GM12892 (cell line): ENCODE measurements around the gene PACC1.

Experiments used
- POLR2A ChIP-seq: IDR thresholded peaks from 2 replicates; pipeline ENCODE4 v1.6.1; 2011; ENCODE audit warnings: low read depth, low read length, control low read depth
- POLR2AphosphoS5 ChIP-seq: IDR thresholded peaks from 2 replicates; pipeline ENCODE4 v1.6.1; 2011; ENCODE audit warnings: low read depth, low read length, control low read depth

DNA sequence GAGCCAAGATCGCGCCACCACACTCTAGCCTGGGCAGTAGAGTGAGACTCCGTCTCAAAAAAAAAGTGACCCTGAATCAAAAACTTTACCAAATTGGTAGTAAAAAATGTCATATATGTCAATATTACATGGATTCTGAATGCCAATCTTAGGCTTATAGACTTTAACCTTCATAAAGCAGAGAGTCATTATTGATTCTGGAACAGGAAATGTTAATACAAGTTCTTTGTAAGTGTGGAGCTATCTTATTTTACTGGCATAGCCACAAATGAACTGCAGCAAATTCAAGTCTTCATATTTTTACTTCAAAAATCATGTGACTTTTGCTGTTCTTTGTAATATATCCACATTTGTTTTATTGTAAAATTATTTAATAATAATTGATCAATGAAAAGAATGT lies 88.1 kb downstream of the PACC1 start:
- TF ChIP-seq POLR2A (no peak), POLR2AphosphoS5 (no peak)
